H9 (cell line): ENCODE data around the gene CEP97. TPM values are rescaled to one million over a fixed set of nuclear protein-coding genes. Genes with fewer than 3 reads are reported as not detected.

Source experiments
- DNase-seq: peaks from one replicate; pipeline ENCODE4 v3.0.0-alpha.2; 2017
- H2AFZ ChIP-seq: one replicate; pipeline ENCODE4 v1.6.1; 2013; ENCODE audit warnings: mild to moderate bottlenecking, low read length, control low read depth, moderate library complexity
- H2AK5ac ChIP-seq: 2 replicates; pipeline ENCODE4 v1.6.1; 2013; ENCODE audit warnings: low read length, control low read depth, mixed read lengths; ENCODE audit not compliant: insufficient read length
- H2BK120ac ChIP-seq: one replicate; pipeline ENCODE4 v1.6.1; 2013; ENCODE audit warnings: low read depth, mild to moderate bottlenecking, low read length, control low read depth, inconsistent platforms; ENCODE audit not compliant: poor library complexity, severe bottlenecking
- H2BK12ac ChIP-seq: 2 replicates; pipeline ENCODE4 v1.6.1; 2013; ENCODE audit warnings: low read length, control low read depth, mixed read lengths, low read depth; ENCODE audit not compliant: insufficient read length
- H2BK15ac ChIP-seq: 2 replicates; pipeline ENCODE4 v1.6.1; 2013; ENCODE audit warnings: low read depth, low read length, control low read depth
- H2BK20ac ChIP-seq: one replicate; pipeline ENCODE4 v1.6.1; 2013; ENCODE audit warnings: low read depth, mild to moderate bottlenecking, low read length, control low read depth, inconsistent platforms; ENCODE audit not compliant: poor library complexity, severe bottlenecking
- H2BK5ac ChIP-seq: 2 replicates; pipeline ENCODE4 v1.6.1; 2013; ENCODE audit warnings: low read length, control low read depth, mixed read lengths; ENCODE audit not compliant: insufficient read length
- H3K14ac ChIP-seq: 2 replicates; pipeline ENCODE4 v1.6.1; 2013; ENCODE audit warnings: low read length, control low read depth; ENCODE audit not compliant: insufficient read depth
- H3K18ac ChIP-seq: 2 replicates; pipeline ENCODE4 v1.6.1; 2013; ENCODE audit warnings: low read depth, mild to moderate bottlenecking, mixed read lengths, low read length, control low read depth; ENCODE audit not compliant: insufficient read length
- H3K23ac ChIP-seq: 2 replicates; pipeline ENCODE4 v1.6.1; 2013; ENCODE audit warnings: low read length, control low read depth, mixed read lengths, low read depth; ENCODE audit not compliant: insufficient read length
- H3K23me2 ChIP-seq: 2 replicates; pipeline ENCODE4 v1.6.1; 2013; ENCODE audit warnings: low read depth, mild to moderate bottlenecking, mixed read lengths, low read length, control low read depth; ENCODE audit not compliant: insufficient read length, poor library complexity, severe bottlenecking
- H3K27ac ChIP-seq: 2 replicates; pipeline ENCODE4 v1.5.1; 2013; ENCODE audit warnings: low read length, control low read depth, mixed read lengths, low read depth; ENCODE audit not compliant: insufficient read length
- H3K27me3 ChIP-seq: 2 replicates; pipeline ENCODE4 v1.6.1; 2013; ENCODE audit warnings: low read length, control low read depth, inconsistent platforms; ENCODE audit not compliant: insufficient read depth
- H3K4ac ChIP-seq: 2 replicates; pipeline ENCODE4 v1.6.1; 2013; ENCODE audit warnings: low read depth, mild to moderate bottlenecking, control low read depth, inconsistent platforms, low read length, moderate library complexity
- H3K4me1 ChIP-seq: 2 replicates; pipeline ENCODE4 v1.6.1; 2013; ENCODE audit warnings: low read length, control low read depth, inconsistent platforms; ENCODE audit not compliant: insufficient read depth
- H3K4me2 ChIP-seq: 2 replicates; pipeline ENCODE4 v1.6.1; 2013; ENCODE audit warnings: low read length, control low read depth, mixed read lengths; ENCODE audit not compliant: insufficient read length, insufficient read depth
- H3K56ac ChIP-seq: 2 replicates; pipeline ENCODE4 v1.6.1; 2013; ENCODE audit warnings: low read depth, mild to moderate bottlenecking, mixed read lengths, low read length, control low read depth; ENCODE audit not compliant: insufficient read length
- H3K79me1 ChIP-seq: 2 replicates; pipeline ENCODE4 v1.6.1; 2013; ENCODE audit warnings: low read depth, mild to moderate bottlenecking, moderate library complexity, low read length, control low read depth, inconsistent platforms; ENCODE audit not compliant: insufficient read depth, poor library complexity, severe bottlenecking
- H3K79me2 ChIP-seq: 2 replicates; pipeline ENCODE4 v1.6.1; 2013; ENCODE audit warnings: low read length, control low read depth, inconsistent platforms; ENCODE audit not compliant: insufficient read depth
- H3K9ac ChIP-seq: 2 replicates; pipeline ENCODE4 v1.6.1; 2013; ENCODE audit warnings: low read length, control low read depth, mixed read lengths; ENCODE audit not compliant: insufficient read length; ENCODE audit errors: extremely low read depth
- H3K9me3 ChIP-seq: one replicate; pipeline ENCODE4 v1.6.1; 2013; ENCODE audit warnings: low read depth, low read length, inconsistent platforms; ENCODE audit not compliant: control insufficient read depth
- H3T11ph ChIP-seq: one replicate; pipeline ENCODE4 v1.6.1; 2013; ENCODE audit warnings: mild to moderate bottlenecking, low read length, control low read depth, inconsistent platforms
- H4K20me1 ChIP-seq: one replicate; pipeline ENCODE4 v1.6.1; 2013; ENCODE audit not compliant: control insufficient read depth, insufficient read length, insufficient read depth
- H4K5ac ChIP-seq: 2 replicates; pipeline ENCODE4 v1.6.1; 2013; ENCODE audit warnings: low read depth, mild to moderate bottlenecking, mixed read lengths, low read length, control low read depth; ENCODE audit not compliant: insufficient read length
- H4K8ac ChIP-seq: replicated peaks from 2 replicates; pipeline ENCODE4 v1.6.1; 2013; ENCODE audit warnings: low read length, control low read depth, mixed read lengths, low read depth; ENCODE audit not compliant: insufficient read length
- H4K91ac ChIP-seq: 2 replicates; pipeline ENCODE4 v1.6.1; 2013; ENCODE audit warnings: low read depth, mild to moderate bottlenecking, moderate library complexity, mixed read lengths, low read length, control low read depth; ENCODE audit not compliant: insufficient read length
- H3K27ac Mint-ChIP-seq, 3 experiments: 2 replicates in 2 of 3; 3 replicates in 1 of 3; pipeline ENCODE4 v1.8.0; 2020 to 2021; ENCODE audit warnings: mixed read lengths in 3 of 3, mild to moderate bottlenecking in 1 of 3, moderate library complexity in 1 of 3
- H3K27me3 Mint-ChIP-seq: 2 replicates; pipeline ENCODE4 v1.8.0; 2021; ENCODE audit warnings: low read depth, mild to moderate bottlenecking, moderate library complexity, mixed read lengths
- H3K36me3 Mint-ChIP-seq, 3 experiments: 2 replicates in 2 of 3; 3 replicates in 1 of 3; pipeline ENCODE4 v1.8.0; 2020 to 2021; ENCODE audit warnings: low read depth in 3 of 3, mixed read lengths in 3 of 3; ENCODE audit not compliant: insufficient read depth in 1 of 3
- H3K4me1 Mint-ChIP-seq, 2 experiments: 2 replicates each; pipeline ENCODE4 v1.8.0; 2020; ENCODE audit warnings: mixed read lengths in 2 of 2
- H3K4me3 Mint-ChIP-seq, 2 experiments: 2 replicates in 1 of 2; 3 replicates in 1 of 2; pipeline ENCODE4 v1.8.0; 2020 to 2021; ENCODE audit warnings: mild to moderate bottlenecking in 2 of 2, mixed read lengths in 2 of 2, moderate library complexity in 1 of 2
- H3K9me3 Mint-ChIP-seq, 2 experiments: 2 replicates in 1 of 2; 3 replicates in 1 of 2; pipeline ENCODE4 v1.8.0; 2020; ENCODE audit warnings: mild to moderate bottlenecking in 2 of 2, mixed read lengths in 2 of 2, moderate library complexity in 1 of 2
- WGBS: extraction: QIAGEN DNeasy Blood & Tissue Kit; methylation state at CpG from one replicate; pipeline ENCODE4 v1.1.7; 2013; ENCODE audit warnings: missing lambda C conversion rate, low lambda C conversion rate, mixed read lengths; ENCODE audit not compliant: insufficient read length; ENCODE audit errors: extremely low coverage; 5-methylcytosine and 5-hydroxymethylcytosine counted together
- total RNA-seq: library from RNA; stranded (reverse); gene quantifications from 2 replicates; pipeline ENCODE4 v1.2.1, GENCODE V29; 2021
- TF ChIP-seq, protein P1 (sequence below): fragments of 200-600 bp; sonication (generic); conservative IDR thresholded peaks from 3 replicates; pipeline ENCODE4 v1.8.0; 2021; ENCODE audit warnings: antibody characterized with exemption, mild to moderate bottlenecking

Gene CEP97
- total RNA-seq, 1 experiment from 2014 or later, result 13.9 TPM

DNA sequence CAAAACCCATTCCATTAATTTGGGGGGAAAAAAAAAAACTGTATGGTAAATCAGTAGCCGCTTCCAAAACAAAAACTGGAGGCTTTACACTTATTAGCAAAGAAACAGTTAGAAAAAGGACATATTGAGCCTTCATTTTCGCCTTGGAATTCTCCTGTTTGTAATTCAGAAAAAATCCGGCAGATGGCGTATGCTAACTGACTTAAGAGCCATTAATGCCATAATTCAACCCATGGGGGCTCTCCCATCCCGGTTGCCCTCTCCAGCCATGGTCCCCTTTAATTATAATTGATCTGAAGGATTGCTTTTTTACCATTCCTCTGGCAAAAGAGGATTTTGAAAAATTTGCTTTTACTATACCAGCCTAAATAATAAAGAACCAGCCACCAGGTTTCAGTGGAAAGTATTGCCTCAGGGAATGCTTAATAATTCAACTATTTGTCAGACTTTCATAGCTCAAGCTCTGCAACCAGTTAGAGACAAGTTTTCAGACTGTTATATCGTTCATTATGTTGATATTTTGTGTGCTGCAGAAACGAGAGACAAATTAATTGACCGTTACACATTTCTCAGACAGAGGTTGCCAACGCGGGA is 28.5 kb upstream of the CEP97 start:
- H2AFZ ChIP-seq, result no peak overlapping the region
- no peaks in the 10 kb centered on the region for H3K79me1 ChIP-seq
- no peak overlapping the region for H3K27ac ChIP-seq

More for the DNA sequence above, 28.5 kb upstream of the CEP97 start:
- no peak overlapping the region for H3K9ac ChIP-seq
- no peak overlapping the region; a peak in 1 of 5 replicates for H3K4me3 Mint-ChIP-seq
- no peak overlapping the region for H4K91ac ChIP-seq
- no peak overlapping the region for H4K8ac ChIP-seq
- H2BK20ac ChIP-seq, result no peak overlapping the region
- no peak overlapping the region for H2BK12ac ChIP-seq
- TF ChIP-seq, protein P1, sequence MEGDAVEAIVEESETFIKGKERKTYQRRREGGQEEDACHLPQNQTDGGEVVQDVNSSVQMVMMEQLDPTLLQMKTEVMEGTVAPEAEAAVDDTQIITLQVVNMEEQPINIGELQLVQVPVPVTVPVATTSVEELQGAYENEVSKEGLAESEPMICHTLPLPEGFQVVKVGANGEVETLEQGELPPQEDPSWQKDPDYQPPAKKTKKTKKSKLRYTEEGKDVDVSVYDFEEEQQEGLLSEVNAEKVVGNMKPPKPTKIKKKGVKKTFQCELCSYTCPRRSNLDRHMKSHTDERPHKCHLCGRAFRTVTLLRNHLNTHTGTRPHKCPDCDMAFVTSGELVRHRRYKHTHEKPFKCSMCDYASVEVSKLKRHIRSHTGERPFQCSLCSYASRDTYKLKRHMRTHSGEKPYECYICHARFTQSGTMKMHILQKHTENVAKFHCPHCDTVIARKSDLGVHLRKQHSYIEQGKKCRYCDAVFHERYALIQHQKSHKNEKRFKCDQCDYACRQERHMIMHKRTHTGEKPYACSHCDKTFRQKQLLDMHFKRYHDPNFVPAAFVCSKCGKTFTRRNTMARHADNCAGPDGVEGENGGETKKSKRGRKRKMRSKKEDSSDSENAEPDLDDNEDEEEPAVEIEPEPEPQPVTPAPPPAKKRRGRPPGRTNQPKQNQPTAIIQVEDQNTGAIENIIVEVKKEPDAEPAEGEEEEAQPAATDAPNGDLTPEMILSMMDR, result peak; percentile 83
- no peaks in the 10 kb centered on the region for H4K20me1 ChIP-seq
- H3K4me1 ChIP-seq, result no peaks in the 10 kb centered on the region
- H2BK5ac ChIP-seq, result no peak overlapping the region
- no peaks in the 10 kb centered on the region for H3K9me3 Mint-ChIP-seq
- no peaks in the 10 kb centered on the region for H3K79me2 ChIP-seq
- no peaks in the 10 kb centered on the region for H3K27me3 Mint-ChIP-seq
- no peaks in the 10 kb centered on the region for H3K23me2 ChIP-seq
- H3K18ac ChIP-seq, result no peak overlapping the region
- H3K9me3 ChIP-seq, result no peaks in the 10 kb centered on the region
- H2BK15ac ChIP-seq, result no peak overlapping the region
- no peak overlapping the region for H3K4me2 ChIP-seq
- no CpG with 5 or more reads among the region's 10 CpGs for WGBS
- peaks cover 0 to 5% (median 0%) of the 10 kb centered on the region in 3 experiments; a peak in 3 of 7 replicates for H3K36me3 Mint-ChIP-seq
- no peaks in the 10 kb centered on the region for H3K27me3 ChIP-seq
- no peak overlapping the region for H4K5ac ChIP-seq
- DNase-seq, result no peak
- H3K14ac ChIP-seq, result no peak overlapping the region
- H2AK5ac ChIP-seq, result no peak overlapping the region
- H3K23ac ChIP-seq, result no peak overlapping the region
- no peak overlapping the region for H3K56ac ChIP-seq
- H3K27ac Mint-ChIP-seq, result no peak overlapping the region
- H2BK120ac ChIP-seq, result no peak overlapping the region
- no peak overlapping the region for H3K4ac ChIP-seq
- peaks cover 38 to 40% of the 10 kb centered on the region in 2 experiments for H3K4me1 Mint-ChIP-seq
- no peak overlapping the region for H3T11ph ChIP-seq
